ENCODE measurements around the gene PTCH2. TPM values are rescaled to one million over a fixed set of nuclear protein-coding genes. Genes with fewer than 3 reads are reported as not detected.
"Not testable (repeated sequence)": the region's sequence is repeated elsewhere in the genome, so short reads cannot be mapped to it uniquely, and the experiment has no call there.

The PTCH2 gene
- total RNA-seq, 1 donor from 2014 or later, result 0.51 TPM

GRCh38 chr1:44812822-44813543 is 30.1 kb downstream of the PTCH2 start:
- Mint-ChIP-seq H3K27me3 (ENCODE audit: unreplicated experiment) (peaks cover 30% of the 10 kb centered on the region), H3K36me3 (ENCODE audit: low read depth, unreplicated experiment) (peaks cover 23% of the 10 kb centered on the region), H3K4me1 (ENCODE audit: unreplicated experiment) (peaks cover 48% of the 10 kb centered on the region), H3K4me3 (ENCODE audit: unreplicated experiment) (peak overlapping the region; percentile 81), H3K27ac (ENCODE audit: unreplicated experiment) (no peak overlapping the region), H3K9me3 (ENCODE audit: unreplicated experiment) (no peaks in the 10 kb centered on the region)
- peak; percentile 47 for DNase-seq (ENCODE audit: low spot score)
- no peak for TF ChIP-seq CTCF (IDR thresholded peaks at IDR 0.05; ENCODE audit: unreplicated experiment)

DNA sequence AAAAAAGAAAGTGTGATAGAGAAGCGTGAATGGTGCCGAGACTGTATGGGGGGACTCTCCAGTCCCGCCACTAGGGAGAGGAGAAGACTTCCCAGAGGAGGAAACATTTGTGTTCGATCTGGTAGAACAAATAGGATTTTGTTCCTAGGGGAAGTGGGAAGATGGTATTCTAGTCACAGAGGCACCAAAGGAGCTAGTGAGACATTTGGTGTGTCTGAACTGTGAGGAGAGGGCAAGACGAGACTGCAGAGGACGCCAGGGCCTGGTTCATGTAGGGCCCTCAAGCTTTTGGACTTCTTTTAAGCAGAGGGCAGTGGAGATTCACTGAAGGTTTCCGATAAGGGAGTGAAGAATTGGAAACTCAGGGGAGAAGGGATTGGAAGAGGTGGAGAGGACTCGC is 31.8 kb downstream of the PTCH2 start:
- Mint-ChIP-seq H3K27me3 (ENCODE audit: unreplicated experiment) (peaks cover 41% of the 10 kb centered on the region), H3K9me3 (ENCODE audit: unreplicated experiment) (no peaks in the 10 kb centered on the region), H3K4me3 (ENCODE audit: unreplicated experiment) (peak overlapping the region; percentile 62), H3K36me3 (ENCODE audit: low read depth, unreplicated experiment) (peaks cover 31% of the 10 kb centered on the region), H3K27ac (ENCODE audit: unreplicated experiment) (peak overlapping the region; percentile 73), H3K4me1 (ENCODE audit: unreplicated experiment) (peaks cover 60% of the 10 kb centered on the region)
- no peak for TF ChIP-seq CTCF (IDR thresholded peaks at IDR 0.05; ENCODE audit: unreplicated experiment)
- DNase-seq (ENCODE audit: low spot score), result no peak

- H3K36me3 Mint-ChIP-seq (ENCODE audit: low read depth, unreplicated experiment), result peaks cover 31% of the 10 kb centered on the region
- not testable (repeated sequence) for H3K9me3 Mint-ChIP-seq (ENCODE audit: unreplicated experiment); H3K4me3 Mint-ChIP-seq (ENCODE audit: unreplicated experiment); DNase-seq (ENCODE audit: low spot score)
- peak overlapping the region; percentile 48 for H3K27ac Mint-ChIP-seq (ENCODE audit: unreplicated experiment)
- peaks cover 60% of the 10 kb centered on the region for H3K4me1 Mint-ChIP-seq (ENCODE audit: unreplicated experiment)
- H3K27me3 Mint-ChIP-seq (ENCODE audit: unreplicated experiment), result peaks cover 41% of the 10 kb centered on the region
These were observed 32.3 kb downstream of the PTCH2 start for GRCh38 chr1:44810762-44811105.

DNA sequence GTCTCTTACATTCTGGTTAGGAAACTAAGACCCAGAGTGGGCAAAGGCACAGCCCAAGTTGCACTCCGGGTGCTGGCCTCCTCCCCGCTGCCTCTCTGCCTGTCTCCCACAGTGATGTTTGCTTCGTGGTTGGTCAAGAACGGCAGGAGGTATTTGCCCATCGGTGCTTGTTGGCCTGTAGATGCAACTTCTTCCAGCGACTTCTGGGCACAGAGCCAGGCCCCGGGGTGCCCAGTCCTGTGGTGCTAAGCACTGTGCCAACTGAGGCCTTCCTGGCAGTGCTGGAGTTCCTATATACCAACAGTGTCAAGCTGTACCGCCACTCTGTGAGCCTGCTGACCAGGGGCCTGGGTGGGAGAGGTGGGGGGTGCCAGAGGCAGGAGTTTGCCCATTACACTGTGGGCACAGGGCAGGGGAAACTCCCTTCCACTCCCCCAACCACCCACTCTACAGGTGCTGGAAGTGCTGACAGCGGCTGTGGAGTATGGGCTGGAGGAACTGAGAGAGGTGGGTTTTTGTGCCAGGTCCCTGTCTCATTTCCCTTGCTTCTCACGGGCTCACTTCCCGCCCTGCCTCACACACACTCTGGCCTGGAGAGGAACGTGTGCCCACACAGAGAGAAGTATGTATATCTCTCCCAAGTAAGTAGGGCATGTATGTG is 32.8 kb downstream of the PTCH2 start:
- peak overlapping the region; percentile 48 for H3K27ac Mint-ChIP-seq (ENCODE audit: unreplicated experiment)
- TF ChIP-seq CTCF (IDR thresholded peaks at IDR 0.05; ENCODE audit: unreplicated experiment), result no peak
- no peak for DNase-seq (ENCODE audit: low spot score)
- peaks cover 41% of the 10 kb centered on the region for H3K27me3 Mint-ChIP-seq (ENCODE audit: unreplicated experiment)
- peaks cover 59% of the 10 kb centered on the region for H3K4me1 Mint-ChIP-seq (ENCODE audit: unreplicated experiment)
- peaks cover 27% of the 10 kb centered on the region for H3K36me3 Mint-ChIP-seq (ENCODE audit: low read depth, unreplicated experiment)
- H3K9me3 Mint-ChIP-seq (ENCODE audit: unreplicated experiment), result no peaks in the 10 kb centered on the region
- H3K4me3 Mint-ChIP-seq (ENCODE audit: unreplicated experiment), result no peak overlapping the region

- H3K4me3 Mint-ChIP-seq (ENCODE audit: unreplicated experiment), result peak overlapping the region; percentile 56
- DNase-seq (ENCODE audit: low spot score), result no peak
- peaks cover 39% of the 10 kb centered on the region for H3K27me3 Mint-ChIP-seq (ENCODE audit: unreplicated experiment)
- peak overlapping the region; percentile 100 for H3K27ac Mint-ChIP-seq (ENCODE audit: unreplicated experiment)
- no peaks in the 10 kb centered on the region for H3K9me3 Mint-ChIP-seq (ENCODE audit: unreplicated experiment)
- peaks cover 56% of the 10 kb centered on the region for H3K4me1 Mint-ChIP-seq (ENCODE audit: unreplicated experiment)
- H3K36me3 Mint-ChIP-seq (ENCODE audit: low read depth, unreplicated experiment), result peaks cover 24% of the 10 kb centered on the region
- TF ChIP-seq CTCF (IDR thresholded peaks at IDR 0.05; ENCODE audit: unreplicated experiment), result no peak
These were observed 33.8 kb downstream of the PTCH2 start for GRCh38 chr1:44808938-44809917.

All from endothelial cell (in vitro differentiated cells).